ENCODE results near the gene PRKCA.
"Not testable (repeated sequence)": the region's sequence is repeated elsewhere in the genome, so short reads cannot be mapped to it uniquely, and the experiment has no call there.

The PRKCA gene

DNA sequence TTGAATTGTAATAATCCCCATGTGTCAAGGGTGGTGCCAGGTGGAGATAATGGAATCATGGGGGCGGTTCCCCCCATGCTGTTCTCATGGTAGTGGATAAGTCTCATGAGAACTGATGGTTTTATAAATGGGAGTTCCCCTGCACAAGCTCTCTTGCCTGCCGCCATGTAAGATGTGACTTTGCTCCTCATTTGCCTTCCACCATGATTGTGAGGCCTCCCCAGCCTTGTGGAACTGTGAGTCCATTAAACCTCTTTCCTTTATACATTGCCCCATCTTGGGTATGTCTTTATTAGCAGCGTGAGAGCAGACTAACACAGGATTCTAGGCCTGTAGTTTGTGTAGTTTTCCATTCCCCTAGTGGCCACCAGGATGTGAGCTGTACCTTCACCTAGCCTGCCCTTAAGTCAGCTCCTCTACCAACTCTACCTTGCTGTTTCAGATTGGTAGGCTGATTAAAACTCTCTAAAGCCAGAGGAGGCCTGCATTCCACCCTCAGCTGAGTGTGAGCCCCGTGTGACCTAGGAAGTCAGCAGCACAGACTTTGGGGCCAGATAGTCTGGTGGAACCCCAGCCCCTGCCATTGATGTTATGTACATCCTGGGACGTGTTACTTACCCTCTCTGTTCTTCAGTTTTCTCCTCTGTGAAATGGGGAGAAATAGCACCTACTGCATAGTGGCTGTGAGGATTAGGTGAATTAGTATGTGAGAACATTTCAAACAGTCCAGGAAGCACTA lies 280.1 kb downstream of the PRKCA start:
- DNase-seq, result no peak

- no peak for DNase-seq
These were observed 280.8 kb downstream of the PRKCA start for GRCh38 chr17:66583112-66583748.

DNA sequence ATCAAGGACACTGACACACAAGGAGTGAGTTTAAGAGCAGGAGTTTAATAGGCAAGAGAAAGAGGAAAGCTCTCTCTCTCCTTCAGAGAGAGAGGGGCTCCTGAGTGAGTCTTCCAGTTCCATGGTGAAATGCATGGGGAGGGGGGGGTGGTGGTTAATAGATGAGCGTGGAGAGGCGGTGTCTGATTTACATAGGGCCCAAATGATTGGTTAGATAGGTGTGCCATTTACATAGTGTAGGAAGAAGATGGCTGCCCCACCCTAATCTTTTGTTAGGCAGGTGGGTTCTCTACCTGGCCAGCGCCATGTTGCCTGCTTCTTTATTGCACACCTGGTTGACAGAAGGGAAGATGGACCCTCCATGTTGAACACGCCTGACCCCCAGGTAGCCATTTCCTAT lies 282.5 kb downstream of the PRKCA start:
- no peak for DNase-seq

DNA sequence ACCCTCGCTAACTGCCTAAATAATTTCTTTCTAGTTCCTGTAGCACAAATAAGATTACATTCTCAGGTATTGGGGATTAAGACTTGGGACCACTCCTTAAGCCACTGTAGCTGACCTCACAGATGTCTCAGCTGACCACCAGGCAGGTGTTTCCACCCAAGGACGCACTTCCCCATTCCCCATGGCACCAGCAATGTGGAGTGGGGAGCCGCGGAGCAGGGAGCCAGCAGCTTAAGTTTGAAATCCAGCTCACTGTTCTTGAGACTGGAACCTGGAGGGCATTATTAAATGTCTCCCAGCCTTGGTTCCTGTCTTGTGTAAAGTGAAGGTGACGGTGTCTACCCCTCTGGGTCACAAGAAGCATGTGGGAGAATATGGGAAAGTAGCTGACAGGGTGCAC lies 283.1 kb downstream of the PRKCA start:
- no peak for DNase-seq

DNA sequence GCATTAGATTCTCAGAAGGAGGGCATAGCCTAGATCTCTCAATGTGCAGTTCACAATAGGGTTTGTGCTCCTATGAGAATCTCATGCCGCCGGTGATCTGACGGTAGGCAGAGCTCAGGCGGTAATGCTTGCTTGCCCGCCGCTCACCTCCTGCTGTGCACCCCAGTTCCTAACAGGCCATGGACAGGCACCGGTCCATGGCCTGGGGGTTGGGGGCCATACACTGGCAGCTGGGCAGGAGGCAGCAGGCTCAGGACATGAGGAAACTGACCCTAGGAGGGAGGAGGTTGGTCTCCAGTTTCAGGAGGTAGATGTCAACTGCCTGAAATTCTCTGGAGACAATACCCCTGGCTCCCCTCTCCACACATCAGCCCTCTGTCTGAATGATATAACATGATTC lies 287.5 kb downstream of the PRKCA start:
- DNase-seq, result no peak

- no peak for DNase-seq
These were observed 290.7 kb downstream of the PRKCA start for GRCh38 chr17:66593116-66593515.

- DNase-seq, result no peak
These were observed 293.5 kb downstream of the PRKCA start for GRCh38 chr17:66595893-66596292.

GRCh38 chr17:66602659-66603384 lies 300.4 kb downstream of the PRKCA start:
- DNase-seq, result no peak

DNA sequence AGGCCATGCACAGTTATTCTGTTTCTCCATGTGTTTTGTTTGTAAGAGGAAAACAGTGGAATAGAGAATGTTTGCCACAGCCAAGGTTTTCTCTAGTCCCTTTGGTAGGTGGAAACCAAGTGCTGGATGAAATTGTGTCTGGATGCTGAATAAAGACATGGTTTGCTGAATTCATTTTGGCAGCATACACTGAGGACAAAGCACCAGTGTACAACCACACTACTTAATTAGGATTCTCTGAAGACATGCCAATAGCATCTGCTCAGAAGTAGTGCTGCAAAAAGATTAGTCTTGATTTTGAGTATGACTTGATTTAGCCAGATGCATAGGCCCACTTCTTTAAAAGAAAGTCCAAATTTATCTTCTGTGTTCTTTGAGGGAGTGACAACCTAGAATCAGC lies 302.0 kb downstream of the PRKCA start:
- DNase-seq, result no peak

GRCh38 chr17:66605541-66605940 lies 303.1 kb downstream of the PRKCA start:
- DNase-seq, result no peak

DNA sequence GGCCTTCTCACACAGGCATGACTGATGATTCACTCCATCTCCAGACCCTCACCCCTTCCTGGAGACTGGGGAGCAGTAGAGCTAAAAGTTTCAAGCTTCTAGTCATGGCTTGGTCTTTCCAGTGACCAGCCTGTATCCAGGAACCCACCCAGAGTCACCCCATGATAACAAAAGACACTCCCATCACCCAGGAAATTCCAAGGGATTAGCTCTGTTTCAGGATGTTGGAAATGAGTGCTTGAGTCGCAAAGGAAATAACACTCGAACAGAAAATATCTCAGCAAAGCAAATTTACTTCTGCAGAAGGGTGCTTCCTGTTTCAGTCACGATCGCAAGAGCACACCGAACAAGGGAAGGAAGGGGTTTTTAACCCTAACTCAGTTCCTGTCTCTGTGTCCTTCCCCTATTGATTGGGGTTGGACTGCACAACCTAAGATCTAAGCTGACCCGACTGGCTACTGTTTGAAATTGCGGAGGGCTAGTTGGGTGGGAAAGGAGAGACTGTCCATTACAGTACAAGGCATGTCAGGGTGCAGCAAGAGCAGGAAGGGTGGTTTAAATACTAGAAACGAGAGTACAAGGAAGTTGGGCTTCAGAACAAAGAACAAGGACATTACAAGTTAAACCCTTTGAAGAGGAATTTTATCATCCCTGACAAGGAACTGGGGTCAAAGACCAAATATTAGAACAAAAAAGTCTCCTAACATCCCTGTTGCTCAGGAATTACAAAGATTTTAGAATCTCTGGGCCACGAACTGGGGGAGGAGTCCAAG lies 308.1 kb downstream of the PRKCA start:
- no peak for DNase-seq

- no peak for DNase-seq
These were observed 309.0 kb downstream of the PRKCA start for GRCh38 chr17:66611397-66611796.

GRCh38 chr17:66612993-66613392 lies 310.6 kb downstream of the PRKCA start:
- no peak for DNase-seq

- no peak for DNase-seq
These were observed 312.1 kb downstream of the PRKCA start for GRCh38 chr17:66614469-66614868.

- no peak for DNase-seq
These were observed 316.8 kb downstream of the PRKCA start for GRCh38 chr17:66619206-66619605.

GRCh38 chr17:66620528-66620927 lies 318.1 kb downstream of the PRKCA start:
- no peak for DNase-seq

DNA sequence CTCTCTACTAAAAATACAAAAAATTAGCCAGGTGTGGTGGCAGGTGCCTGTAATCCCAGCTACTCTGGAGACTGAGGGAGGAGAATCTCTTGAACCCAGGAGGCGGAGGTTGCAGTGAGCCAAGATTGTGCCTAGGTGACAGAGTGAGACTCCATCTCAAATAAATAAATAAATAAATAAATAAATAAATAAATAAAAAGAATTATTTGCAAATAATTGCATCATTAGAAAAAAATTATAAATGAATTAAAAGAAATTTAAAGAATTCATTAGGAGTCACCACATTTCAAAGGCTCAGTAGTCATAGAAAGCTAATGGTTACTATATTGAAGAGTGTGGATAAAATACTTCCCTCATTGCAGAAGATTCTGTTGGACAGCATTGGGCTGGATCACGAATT lies 322.2 kb downstream of the PRKCA start:
- not testable (repeated sequence) for DNase-seq

DNA sequence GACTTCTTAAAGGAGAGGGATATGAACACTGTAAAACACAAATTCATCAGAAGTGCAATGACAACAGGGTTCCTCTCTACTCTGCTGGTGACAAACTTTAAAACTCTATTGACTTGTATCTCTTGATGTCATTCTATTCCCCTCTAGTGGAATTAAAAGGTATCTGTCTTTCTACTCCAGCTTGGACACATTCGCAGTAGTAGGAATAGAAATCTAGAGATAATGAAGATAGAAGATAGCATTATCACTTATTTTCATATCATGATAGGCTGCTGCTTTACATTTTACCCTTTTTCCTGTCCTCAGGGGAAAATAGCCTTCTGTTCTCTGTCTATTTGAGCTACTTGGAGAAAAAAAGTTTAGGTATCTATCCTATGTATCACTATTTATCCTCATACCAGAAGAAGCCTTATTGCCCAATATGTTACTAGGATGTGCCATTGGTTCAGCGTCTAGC lies 322.9 kb downstream of the PRKCA start:
- DNase-seq, result no peak

- DNase-seq, result no peak
These were observed 325.6 kb downstream of the PRKCA start for GRCh38 chr17:66627985-66628384.

- no peak for DNase-seq
These were observed 327.3 kb downstream of the PRKCA start for GRCh38 chr17:66629762-66630161.

GRCh38 chr17:66630379-66630778 lies 328.0 kb downstream of the PRKCA start:
- no peak for DNase-seq

DNA sequence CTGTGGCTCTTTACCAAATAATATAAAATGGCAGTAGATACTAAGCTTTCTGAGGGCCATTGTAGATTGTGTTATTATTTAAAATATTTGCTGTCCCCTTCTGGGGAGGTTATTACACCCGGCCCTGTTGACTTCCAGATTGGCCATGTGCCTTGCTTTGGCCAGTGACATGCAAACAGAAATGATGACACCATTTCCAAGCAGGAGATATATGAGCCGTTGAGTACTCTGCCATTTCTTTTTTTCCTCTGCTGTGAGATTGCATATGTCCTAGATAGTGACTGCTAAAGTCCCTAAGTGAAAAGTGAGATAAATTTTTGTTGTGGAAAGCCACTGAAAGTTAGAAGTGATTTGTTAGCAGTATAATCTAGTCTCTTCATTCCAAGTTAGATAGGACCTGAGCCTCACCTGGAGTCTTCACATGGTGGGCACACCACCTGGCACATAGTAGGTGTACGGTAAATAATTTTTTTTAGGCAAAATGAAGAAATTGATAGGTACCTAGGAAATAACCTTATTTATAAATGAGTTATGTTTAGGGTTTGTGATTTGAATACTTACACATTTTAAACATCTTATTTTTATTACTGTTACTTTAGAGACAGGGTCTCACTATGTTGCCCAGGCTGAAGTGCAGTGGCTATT lies 328.5 kb downstream of the PRKCA start:
- DNase-seq, result no peak

DNA sequence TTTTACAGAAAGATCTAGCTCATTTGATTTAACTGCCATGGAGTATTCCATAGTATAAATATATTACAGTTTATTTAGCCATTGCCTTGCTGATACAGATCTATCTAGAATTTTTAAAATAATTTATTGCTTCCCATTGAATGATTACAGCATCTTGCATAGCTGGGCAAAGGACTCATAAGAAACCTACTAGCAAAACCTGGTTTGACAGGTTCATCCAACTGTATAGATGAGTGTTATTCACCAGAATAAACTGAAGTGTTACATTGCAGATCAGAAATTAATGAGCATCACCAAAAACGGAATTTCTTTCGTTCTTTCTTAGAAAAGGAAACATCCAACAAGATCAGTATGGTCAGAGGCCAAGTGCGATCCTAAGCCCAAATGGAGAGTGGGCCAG lies 330.3 kb downstream of the PRKCA start:
- no peak for DNase-seq
